ENCODE measurements around the gene CCNK. TPM values are rescaled to one million over a fixed set of nuclear protein-coding genes. Genes with fewer than 3 reads are reported as not detected.

Gene CCNK
- total RNA-seq, 4 donors from 2014 or later: 23.4 to 66.3 (median 39.0) TPM

DNA sequence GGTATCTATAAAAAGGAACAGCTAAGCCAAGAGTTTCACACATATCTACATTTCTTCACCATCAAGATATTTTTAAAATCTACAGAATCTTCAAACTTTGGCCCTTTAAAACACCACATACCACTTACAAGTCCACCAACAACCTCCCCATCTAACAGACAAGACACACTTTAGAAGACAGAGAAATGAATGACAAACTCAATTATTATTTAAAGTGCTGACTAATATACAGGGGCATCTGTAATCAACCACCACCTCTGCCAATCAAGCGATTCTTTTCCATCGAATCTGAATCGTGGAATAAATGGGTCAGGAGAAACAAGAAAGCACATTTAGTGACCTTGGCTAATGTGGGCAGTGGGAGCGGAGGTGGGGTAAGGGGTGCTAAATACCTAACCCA is 8.3 kb upstream of the CCNK start:
- 89% methylated on average over 4 of the region's 4 CpGs for WGBS
- TF ChIP-seq POLR2AphosphoS5 (IDR thresholded peaks at IDR 0.05) (no peak), POLR2A (IDR thresholded peaks at IDR 0.05) (no peak), CTCF (IDR thresholded peaks at IDR 0.05) (no peak), EP300 (IDR thresholded peaks at IDR 0.05) (no peak)
- peaks cover 15% of the 10 kb centered on the region for H3K4me1 ChIP-seq
- H3K9me3 ChIP-seq: no peaks in the 10 kb centered on the region
- no peak overlapping the region for H3K4me3 ChIP-seq
- DNase-seq (ENCODE audit: low spot score in 2 of 2): no peak
- H3K27ac ChIP-seq: no peak overlapping the region
- no peaks in the 10 kb centered on the region for H3K27me3 ChIP-seq
- H3K36me3 ChIP-seq: no peaks in the 10 kb centered on the region

GRCh38 chr14:99473458-99473857 is 7.8 kb upstream of the CCNK start:
- Histone ChIP-seq H3K4me3 (no peak overlapping the region), H3K4me1 (peaks cover 20% of the 10 kb centered on the region), H3K9me3 (no peaks in the 10 kb centered on the region), H3K27ac (no peak overlapping the region), H3K27me3 (no peaks in the 10 kb centered on the region), H3K36me3 (no peaks in the 10 kb centered on the region)
- TF ChIP-seq EP300 (IDR thresholded peaks at IDR 0.05) (no peak), POLR2A (IDR thresholded peaks at IDR 0.05) (no peak), CTCF (IDR thresholded peaks at IDR 0.05) (no peak), POLR2AphosphoS5 (IDR thresholded peaks at IDR 0.05) (no peak)
- DNase-seq (ENCODE audit: low spot score in 2 of 2): no peak
- 76% methylated on average over 3 of the region's 3 CpGs for WGBS

DNA sequence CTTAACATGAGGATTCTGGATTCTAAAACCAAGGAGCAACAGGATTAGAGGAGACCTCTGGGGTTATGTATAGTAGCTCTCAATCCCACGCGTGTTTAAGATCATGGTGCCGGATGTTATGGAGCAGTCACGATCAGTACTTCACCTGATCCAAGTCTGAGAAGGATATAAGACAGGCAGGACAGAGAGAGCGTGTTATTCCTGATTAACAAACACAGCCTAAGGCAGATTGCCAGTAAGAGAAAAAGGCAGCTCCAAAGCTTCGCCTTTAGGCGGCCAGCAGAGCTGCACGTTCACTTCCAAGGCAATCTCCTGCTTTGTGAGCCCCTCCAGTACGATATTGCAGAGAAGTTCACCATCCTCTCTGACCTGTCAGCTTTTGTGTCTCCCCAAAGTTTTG is 6.0 kb upstream of the CCNK start:
- Histone ChIP-seq H3K4me1 (peaks cover 34% of the 10 kb centered on the region), H3K4me3 (no peak overlapping the region), H3K27ac (no peak overlapping the region), H3K36me3 (no peaks in the 10 kb centered on the region), H3K27me3 (no peaks in the 10 kb centered on the region), H3K9me3 (no peaks in the 10 kb centered on the region)
- no peak for DNase-seq (ENCODE audit: low spot score in 2 of 2)
- TF ChIP-seq POLR2AphosphoS5 (IDR thresholded peaks at IDR 0.05) (no peak), EP300 (IDR thresholded peaks at IDR 0.05) (no peak), CTCF (IDR thresholded peaks at IDR 0.05) (no peak), POLR2A (IDR thresholded peaks at IDR 0.05) (no peak)
- 57% methylated on average over 9 of the region's 9 CpGs for WGBS

- Histone ChIP-seq H3K27me3 (no peaks in the 10 kb centered on the region), H3K27ac (no peak overlapping the region), H3K9me3 (no peaks in the 10 kb centered on the region), H3K4me3 (no peak overlapping the region), H3K4me1 (peaks cover 34% of the 10 kb centered on the region), H3K36me3 (no peaks in the 10 kb centered on the region)
- DNase-seq (ENCODE audit: low spot score in 2 of 2): no peak
- TF ChIP-seq EP300 (IDR thresholded peaks at IDR 0.05): no peak
- no peak for TF ChIP-seq POLR2A (IDR thresholded peaks at IDR 0.05)
- TF ChIP-seq CTCF (IDR thresholded peaks at IDR 0.05): no peak
- TF ChIP-seq POLR2AphosphoS5 (IDR thresholded peaks at IDR 0.05): no peak
- 93% methylated on average over 2 of the region's 2 CpGs for WGBS
Measured at GRCh38 chr14:99475660-99476059, 5.5 kb upstream of the CCNK start.

GRCh38 chr14:99476864-99477263 is 4.3 kb upstream of the CCNK start:
- Histone ChIP-seq H3K4me1 (peaks cover 35% of the 10 kb centered on the region), H3K4me3 (no peak overlapping the region), H3K27me3 (no peaks in the 10 kb centered on the region), H3K9me3 (no peaks in the 10 kb centered on the region), H3K27ac (no peak overlapping the region), H3K36me3 (no peaks in the 10 kb centered on the region)
- WGBS: 68% methylated on average over 1 of the region's 1 CpG
- TF ChIP-seq POLR2A (IDR thresholded peaks at IDR 0.05) (no peak), POLR2AphosphoS5 (IDR thresholded peaks at IDR 0.05) (no peak), CTCF (IDR thresholded peaks at IDR 0.05) (no peak), EP300 (IDR thresholded peaks at IDR 0.05) (no peak)
- no peak for DNase-seq (ENCODE audit: low spot score in 2 of 2)

Data from suprapubic skin (tissue), 4 donors.